Endothelial cell of umbilical vein (primary cell): Measurements from ENCODE around the gene CYB5D1. TPM values are rescaled to one million over a fixed set of nuclear protein-coding genes. Genes with fewer than 3 reads are reported as not detected.

Source experiments
- BruUV-seq: library from RNA; stranded (reverse); fragments of 400-500 nt; replicated peaks from 2 replicates; lab custom pipeline; 2021; lab: Mats Ljungman, UMichigan
- CTCF ChIA-PET: fragments of 300-600, 350-600 bp; sonication (Branson Sonifier 250); formaldehyde crosslinking; loops from one replicate; lab custom pipeline; 2021; ENCODE audit warnings: antibody characterized with exemption, inconsistent platforms; lab: Charles Lee
- POLR2A ChIA-PET: fragments of 300-600, 350-600 bp; sonication (Branson Sonifier 250); formaldehyde crosslinking; loops from one replicate; lab custom pipeline; 2021; ENCODE audit warnings: antibody characterized with exemption, inconsistent platforms; lab: Charles Lee
- DNase-seq: peaks from one replicate; pipeline ENCODE4 v3.0.0-alpha.2; 2011; ENCODE audit warnings: low read depth, low spot score
- FAIRE-seq: peaks from 2 replicates; lab custom pipeline; 2011; peaks lifted over from hg19 to GRCh38; lab: Jason Lieb, UNC
- H2AFZ ChIP-seq: 2 replicates; pipeline ENCODE4 v1.6.0; 2012; ENCODE audit warnings: low read depth, low read length, control low read depth, inconsistent platforms
- H3K27ac ChIP-seq: 2 replicates; pipeline ENCODE4 v1.5.1; 2011; ENCODE audit warnings: low read depth, mild to moderate bottlenecking, control low read depth, low read length, moderate library complexity; ENCODE audit not compliant: insufficient read depth
- H3K27me3 ChIP-seq, 2 experiments: 2 replicates each; pipeline versions ENCODE4 v1.6.0 to v1.6.1; 2011; ENCODE audit warnings: low read length in 2 of 2, mixed read lengths in 1 of 2; ENCODE audit not compliant: control insufficient read depth in 2 of 2, insufficient read depth in 2 of 2
- H3K36me3 ChIP-seq, 2 experiments: 2 replicates in 1 of 2; 3 replicates in 1 of 2; pipeline ENCODE4 v1.5.1; 2011; ENCODE audit warnings: low read length in 2 of 2, mild to moderate bottlenecking in 1 of 2, moderate library complexity in 1 of 2; ENCODE audit not compliant: control insufficient read depth in 2 of 2, insufficient read depth in 2 of 2; ENCODE audit errors: extremely low read depth in 1 of 2
- H3K4me1 ChIP-seq: 3 replicates; pipeline ENCODE4 v1.5.1; 2011; ENCODE audit warnings: mild to moderate bottlenecking, low read length; ENCODE audit not compliant: control insufficient read depth, insufficient read depth; ENCODE audit errors: extremely low read depth
- H3K4me2 ChIP-seq: 2 replicates; pipeline ENCODE4 v1.6.1; 2011; ENCODE audit warnings: low read length, control low read depth, mixed read lengths; ENCODE audit not compliant: insufficient read depth
- H3K4me3 ChIP-seq, 3 experiments: fragments of 200-600 bp in 1 of 3; sonication (generic), shearing (Covaris generic) in 1 of 3; replicated peaks in 1 of 3; 2 replicates each; pipeline ENCODE4 v1.5.1; 2011 to 2016; ENCODE audit warnings: control low read depth in 3 of 3, low read length in 3 of 3, mild to moderate bottlenecking in 2 of 3, inconsistent platforms in 1 of 3, low read depth in 1 of 3, moderate library complexity in 1 of 3; ENCODE audit not compliant: insufficient read depth in 1 of 3
- H3K79me2 ChIP-seq: 2 replicates; pipeline ENCODE4 v1.6.0; 2012; ENCODE audit warnings: low read length, inconsistent platforms; ENCODE audit not compliant: control insufficient read depth, insufficient read depth
- H3K9ac ChIP-seq: replicated peaks from 2 replicates; pipeline ENCODE3; 2011; ENCODE audit warnings: low read length, control low read depth; ENCODE audit not compliant: insufficient read depth; ENCODE audit errors: extremely low read depth
- H3K9me1 ChIP-seq: replicated peaks from 3 replicates; pipeline ENCODE4 v1.6.0; 2011; ENCODE audit warnings: mild to moderate bottlenecking, low read length; ENCODE audit not compliant: control insufficient read depth, insufficient read depth; ENCODE audit errors: extremely low read depth
- H3K9me3 ChIP-seq: replicated peaks from 2 replicates; pipeline ENCODE4 v1.5.1; 2012; ENCODE audit warnings: low read length, inconsistent platforms; ENCODE audit not compliant: control insufficient read depth, insufficient read depth
- H4K20me1 ChIP-seq: replicated peaks from 2 replicates; pipeline ENCODE3; 2011; ENCODE audit warnings: mild to moderate bottlenecking, low read length; ENCODE audit not compliant: control insufficient read depth, insufficient read depth; ENCODE audit errors: extremely low read depth
- CTCF ChIP-seq, 2 donors: IDR thresholded peaks; 1 replicate in 1 of 2; 2 replicates in 1 of 2; pipeline ENCODE4 v1.5.1; 2011; ENCODE audit warnings: low read length in 2 of 2, mild to moderate bottlenecking in 2 of 2, moderate library complexity in 2 of 2, control low read depth in 1 of 2, inconsistent platforms in 1 of 2, low read depth in 1 of 2; ENCODE audit not compliant: insufficient read depth in 1 of 2; ENCODE audit errors: extremely low read depth in 1 of 2
- EZH2 ChIP-seq: IDR thresholded peaks from 2 replicates; pipeline ENCODE4 v1.6.1; 2012; ENCODE audit warnings: borderline replicate concordance, low read depth, mild to moderate bottlenecking, moderate library complexity, low read length, inconsistent platforms; ENCODE audit not compliant: severe bottlenecking
- FOS ChIP-seq: IDR thresholded peaks from 2 replicates; pipeline ENCODE4 v1.6.1; 2011; ENCODE audit warnings: mild to moderate bottlenecking, low read length, moderate library complexity, borderline replicate concordance; ENCODE audit not compliant: insufficient read depth
- GATA2 ChIP-seq: IDR thresholded peaks from 2 replicates; pipeline ENCODE4 v1.7.0; 2011; ENCODE audit warnings: low read depth, mild to moderate bottlenecking, moderate library complexity, mixed read lengths, low read length; ENCODE audit not compliant: insufficient read length, insufficient read depth
- JUN ChIP-seq: IDR thresholded peaks from 2 replicates; pipeline ENCODE4 v1.6.1; 2011; ENCODE audit warnings: borderline replicate concordance, low read depth; ENCODE audit not compliant: insufficient read length, insufficient read depth
- MAX ChIP-seq: IDR thresholded peaks from 2 replicates; pipeline ENCODE4 v1.6.1; 2011; ENCODE audit not compliant: insufficient read depth, insufficient read length
- MYC ChIP-seq: IDR thresholded peaks from one replicate; pipeline ENCODE4 v1.6.1; 2011; ENCODE audit warnings: mild to moderate bottlenecking, low read depth, low read length
- POLR2A ChIP-seq: IDR thresholded peaks from 2 replicates; pipeline ENCODE4 v1.6.1; 2012; ENCODE audit warnings: low read depth, mild to moderate bottlenecking, control low read depth, low read length
- POLR2AphosphoS5 ChIP-seq: IDR thresholded peaks from 2 replicates; pipeline ENCODE4 v1.6.1; 2012; ENCODE audit warnings: low read depth, mild to moderate bottlenecking, control low read depth, low read length, moderate library complexity; ENCODE audit not compliant: insufficient read depth
- dilution Hi-C: fragments of 300-500 bp; cut with MboI; formaldehyde crosslinking; loops from one replicate; pipeline ENCODE4 v1.15.0; 2019; ENCODE audit warnings: low sequenced_read_pairs; ENCODE audit not compliant: extremely low pct_ligation_motif_present
- intact Hi-C: fragments of 100-400 bp; cut with micrococcal nuclease; formaldehyde crosslinking; loops from one replicate; pipeline ENCODE4 v1.10.0; 2022
- polyA plus RNA-seq, 4 experiments: library from polyadenylated mRNA; depleted of rRNA in 3 of 4; stranded (reverse) in 3 of 4; unstranded in 1 of 4; fragments of >200 nt; gene quantifications; 2 replicates each; pipeline versions ENCODE4 v1.2.1 to v1.2.3, GENCODE V29; 2011 to 2012; ENCODE audit warnings: missing spikeins in 1 of 4
- total RNA-seq: library from RNA; stranded (reverse); gene quantifications from 2 replicates; pipeline ENCODE4 v1.2.3, GENCODE V29; 2021

The CYB5D1 gene
- total and polyA plus RNA-seq, 2 donors (not counting 3 experiments of a cell fraction or from before 2014, with no cell fraction given), result 9.4 to 18.1 TPM

- Histone ChIP-seq H3K9me1 (no peaks in the 10 kb centered on the region), H3K36me3 (no peaks in the 10 kb centered on the region), H3K4me1 (peaks cover 32% of the 10 kb centered on the region), H3K9me3 (no peaks in the 10 kb centered on the region), H3K4me3 (peak within 1 kb of the TSS; percentile 34 to 64 (median 61)), H3K27me3 (peaks cover 0 to 3% of the 10 kb centered on the region in 2 experiments), H3K79me2 (no peaks in the 10 kb centered on the region), H2AFZ (peak within 1 kb of the TSS; percentile 86), H3K4me2 (peak within 1 kb of the TSS; percentile 79), H3K9ac (peak within 1 kb of the TSS; percentile 96), H3K27ac (peak within 1 kb of the TSS; percentile 94), H4K20me1 (no peaks in the 10 kb centered on the region)
- TF ChIP-seq GATA2 (no peak), CTCF (IDR thresholded peaks at IDR 0.05; ENCODE audit: extremely low read depth in 1 of 2, insufficient read depth in 1 of 2, low read depth in 1 of 2, low read length in 2 of 2) (no peak), MAX (no peak), JUN (no peak), FOS (no peak), POLR2AphosphoS5 (no peak), POLR2A (no peak), MYC (no peak), EZH2 (no peak)
- peak; percentile 95 for DNase-seq
- ChIA-PET CTCF (interaction anchor here (0.9 to 5.8 kb wide), 15 partner anchors 9 to 226 kb away, joined by 3 to 32 read pairs (median 4); partner anchors contain the start of genes CYB5D1, NAA38 and TMEM88), POLR2A (no interaction called here)
- peak; percentile 96 for FAIRE-seq
- no TSS peak for BruUV-seq
- intact Hi-C loops, result loop anchor here (1.0 kb wide), 2 partner anchors 17 to 53 kb away; no protein-coding TSS in a partner anchor
- dilution Hi-C loops, result no loop called here
Measured at GRCh38 chr17:7833795-7834541, 23.8 kb upstream of the CYB5D1 start, which contains the start of gene KDM6B. TSS of gene KDM6B (plus strand) at chr17:7834217. CDS start at chr17:7845555, 11,338 bp downstream.
